Activated T-cell treated with anti-CD3 and anti-CD28 coated beads, Interleukin-2, amount 50 U/mL, for 1 hour (primary cell): ENCODE measurements around the gene NIPAL4.

Experiments
- DNase-seq: peaks from one replicate; pipeline ENCODE4 v3.0.0-alpha.2; 2020

NIPAL4 gene

GRCh38 chr5:157518963-157519362 is 59.0 kb downstream of the NIPAL4 start:
- no peak for DNase-seq

GRCh38 chr5:157519579-157520253 is 59.7 kb downstream of the NIPAL4 start:
- DNase-seq, result no peak

- no peak for DNase-seq
Observed at GRCh38 chr5:157520911-157521703, 61.1 kb downstream of the NIPAL4 start.

- no peak for DNase-seq
Observed at GRCh38 chr5:157521704-157522029, 61.7 kb downstream of the NIPAL4 start.

- DNase-seq, result no peak
Observed at GRCh38 chr5:157523976-157524375, 64.0 kb downstream of the NIPAL4 start.
